Small intestine (tissue), 7 donors: ENCODE results near the gene IGSF3. TPM values are rescaled to one million over a fixed set of nuclear protein-coding genes. Genes with fewer than 3 reads are reported as not detected.

Experiments
- DNase-seq, 2 donors: peaks; one replicate each; pipeline versions ENCODE4 v3.0.0 to v3.0.0-alpha.2; 2013
- FAIRE-seq: peaks from 2 replicates; lab custom pipeline; 2012; peaks lifted over from hg19 to GRCh38; lab: Jason Lieb, UNC
- H3K27ac ChIP-seq, 3 donors: one replicate each; pipeline ENCODE4 v1.5.1; 2013; ENCODE audit warnings: low read length in 2 of 3, mild to moderate bottlenecking in 2 of 3, control low read depth in 1 of 3, inconsistent platforms in 1 of 3, low read depth in 1 of 3, moderate library complexity in 1 of 3
- H3K27me3 ChIP-seq, 3 donors: one replicate each; pipeline ENCODE4 v1.6.1; 2013; ENCODE audit warnings: low read length in 3 of 3, inconsistent platforms in 1 of 3; ENCODE audit not compliant: control insufficient read depth in 3 of 3, insufficient read depth in 3 of 3
- H3K36me3 ChIP-seq, 3 donors: one replicate each; pipeline ENCODE4 v1.6.1; 2013; ENCODE audit warnings: low read length in 3 of 3, inconsistent platforms in 1 of 3, low read depth in 1 of 3, mild to moderate bottlenecking in 1 of 3, moderate library complexity in 1 of 3; ENCODE audit not compliant: control insufficient read depth in 3 of 3, insufficient read depth in 2 of 3
- H3K4me1 ChIP-seq, 3 donors: one replicate each; pipeline ENCODE4 v1.6.1; 2013; ENCODE audit warnings: low read length in 2 of 3, inconsistent platforms in 1 of 3, low read depth in 1 of 3, mild to moderate bottlenecking in 1 of 3, moderate library complexity in 1 of 3; ENCODE audit not compliant: control insufficient read depth in 3 of 3, insufficient read depth in 2 of 3
- H3K4me3 ChIP-seq, 3 donors: one replicate each; pipeline ENCODE4 v1.5.1; 2013; ENCODE audit warnings: low read length in 3 of 3, control low read depth in 1 of 3, inconsistent platforms in 1 of 3, low read depth in 1 of 3, mild to moderate bottlenecking in 1 of 3, moderate library complexity in 1 of 3
- H3K9me3 ChIP-seq, 2 donors: one replicate each; pipeline ENCODE4 v1.6.1; 2013; ENCODE audit warnings: low read depth in 1 of 2, low read length in 1 of 2; ENCODE audit not compliant: control insufficient read depth in 2 of 2, insufficient read depth in 1 of 2
- WGBS, 3 donors: extraction: QIAGEN DNeasy Blood & Tissue Kit; methylation state at CpG; one replicate each; pipeline ENCODE4 v1.1.7; 2013; 5-methylcytosine and 5-hydroxymethylcytosine counted together
- polyA plus RNA-seq, 4 donors: library from polyadenylated mRNA; stranded (reverse) in 3 of 4; unstranded in 1 of 4; fragments of 200-250 nt in 3 of 4; fragments of 120-200 nt in 1 of 4; gene quantifications; one replicate each; pipeline versions ENCODE4 v1.2.1 to v1.2.3, GENCODE V29; 2013
- donor health status: healthy with polysubstance abuse.
- donor health status: control.
- donor health status: control.
- donor health status: Bipolar disorder and iron deficiency.
- donor health status: healthy.

Gene IGSF3
- polyA plus RNA-seq, 4 donors, result 5.4 to 44.8 (median 7.0) TPM

DNA sequence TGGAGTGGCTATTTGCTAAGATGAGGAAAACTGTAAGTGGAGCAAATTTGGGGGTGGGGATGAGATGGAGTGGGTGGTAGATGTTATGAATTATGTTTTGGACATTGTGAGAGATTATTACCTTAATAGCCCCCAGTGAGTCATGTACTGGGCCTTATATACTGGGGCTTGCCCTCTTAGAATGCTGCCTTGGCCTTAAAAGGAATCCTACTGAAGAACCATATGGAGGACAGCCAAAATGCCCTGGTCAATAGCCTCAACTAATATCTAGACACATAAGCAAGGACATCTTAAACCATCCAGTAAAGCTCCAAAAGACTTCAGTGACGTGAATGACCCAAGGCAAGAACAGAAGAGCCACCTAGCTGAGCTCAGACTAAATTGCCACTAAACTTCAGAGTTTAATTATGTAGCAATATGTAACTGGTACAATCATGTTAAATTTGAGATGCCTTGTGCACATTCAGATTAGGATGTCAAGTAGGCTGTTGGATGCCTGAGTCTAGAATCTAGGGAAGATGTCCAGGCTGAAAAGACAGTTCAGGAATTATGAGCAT lies 13.9 kb upstream of the IGSF3 start:
- Histone ChIP-seq H3K27me3 (no peaks in the 10 kb centered on the region), H3K4me1 (no peaks in the 10 kb centered on the region), H3K36me3 (no peaks in the 10 kb centered on the region), H3K4me3 (no peak overlapping the region), H3K27ac (no peak overlapping the region), H3K9me3 (no peaks in the 10 kb centered on the region)
- no peak for FAIRE-seq
- DNase-seq, result no peak
- WGBS, 3 donors, result 96% methylated on average over 1 of the region's 1 CpG

DNA sequence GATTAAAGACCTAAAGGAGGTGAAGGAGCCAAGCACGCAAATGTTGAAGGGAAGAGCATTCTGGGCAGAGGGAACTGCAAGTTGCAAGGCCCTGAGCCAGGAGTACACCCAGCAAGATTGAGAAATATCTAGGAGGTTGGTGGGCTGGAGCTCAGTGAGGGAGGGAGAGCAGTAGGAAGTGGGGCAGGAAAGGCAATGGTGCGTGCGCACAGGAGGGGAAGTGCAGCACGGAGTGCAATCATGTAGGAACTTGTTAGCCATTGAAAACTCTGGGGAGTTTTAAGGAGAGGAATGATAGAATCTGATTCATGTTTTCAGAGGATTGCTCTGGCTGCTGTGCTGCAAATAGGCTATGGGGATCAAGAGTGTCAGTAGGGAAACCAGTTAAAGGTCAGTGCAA lies 13.2 kb upstream of the IGSF3 start:
- H3K27me3 ChIP-seq, result no peaks in the 10 kb centered on the region
- H3K4me1 ChIP-seq, result no peaks in the 10 kb centered on the region
- 74 to 91% (median 90%) methylated on average over 4 of the region's 4 CpGs for WGBS, 3 donors
- no peaks in the 10 kb centered on the region for H3K9me3 ChIP-seq
- H3K4me3 ChIP-seq, result no peak overlapping the region
- DNase-seq (no peak), FAIRE-seq (no peak)
- H3K27ac ChIP-seq, result no peak overlapping the region
- no peaks in the 10 kb centered on the region for H3K36me3 ChIP-seq

DNA sequence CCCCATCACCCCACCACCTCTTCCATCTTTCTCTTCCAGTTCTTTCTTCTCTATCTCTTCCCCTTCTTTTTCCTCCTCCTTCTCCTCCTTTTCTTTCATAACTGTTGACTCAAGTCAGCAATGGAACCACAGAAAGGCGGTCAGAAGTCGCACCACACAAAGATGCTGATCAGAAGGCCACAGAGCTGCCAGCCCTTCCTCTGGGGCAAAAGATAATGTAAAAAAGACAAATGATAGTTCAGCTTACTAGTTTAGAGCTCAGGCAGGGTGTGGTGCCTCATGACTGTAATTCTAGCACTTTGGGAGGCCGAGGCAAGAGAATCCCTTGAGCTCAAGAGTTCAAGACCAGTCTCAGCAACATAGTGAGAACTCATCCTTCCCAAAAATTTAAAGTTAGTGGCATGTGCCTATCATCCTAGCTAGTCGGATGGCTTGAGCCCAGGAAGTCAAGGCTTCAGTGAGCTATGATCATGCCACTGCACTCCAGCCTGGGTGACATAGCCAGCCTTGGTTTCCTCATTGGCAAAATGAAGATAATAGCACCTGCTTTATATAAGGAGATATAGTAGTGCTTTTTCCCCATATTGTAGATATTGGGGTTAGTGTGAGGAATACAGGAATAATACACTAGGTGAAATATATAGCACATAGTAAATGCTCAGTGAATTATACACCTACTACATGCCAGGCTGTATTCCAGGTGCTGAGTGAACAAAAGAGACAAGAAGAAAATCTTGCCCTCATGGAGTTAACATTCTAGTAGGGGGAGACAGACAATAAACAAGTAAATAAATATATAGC lies 12.5 kb upstream of the IGSF3 start:
- H3K4me3 ChIP-seq, result no peak overlapping the region

DNA sequence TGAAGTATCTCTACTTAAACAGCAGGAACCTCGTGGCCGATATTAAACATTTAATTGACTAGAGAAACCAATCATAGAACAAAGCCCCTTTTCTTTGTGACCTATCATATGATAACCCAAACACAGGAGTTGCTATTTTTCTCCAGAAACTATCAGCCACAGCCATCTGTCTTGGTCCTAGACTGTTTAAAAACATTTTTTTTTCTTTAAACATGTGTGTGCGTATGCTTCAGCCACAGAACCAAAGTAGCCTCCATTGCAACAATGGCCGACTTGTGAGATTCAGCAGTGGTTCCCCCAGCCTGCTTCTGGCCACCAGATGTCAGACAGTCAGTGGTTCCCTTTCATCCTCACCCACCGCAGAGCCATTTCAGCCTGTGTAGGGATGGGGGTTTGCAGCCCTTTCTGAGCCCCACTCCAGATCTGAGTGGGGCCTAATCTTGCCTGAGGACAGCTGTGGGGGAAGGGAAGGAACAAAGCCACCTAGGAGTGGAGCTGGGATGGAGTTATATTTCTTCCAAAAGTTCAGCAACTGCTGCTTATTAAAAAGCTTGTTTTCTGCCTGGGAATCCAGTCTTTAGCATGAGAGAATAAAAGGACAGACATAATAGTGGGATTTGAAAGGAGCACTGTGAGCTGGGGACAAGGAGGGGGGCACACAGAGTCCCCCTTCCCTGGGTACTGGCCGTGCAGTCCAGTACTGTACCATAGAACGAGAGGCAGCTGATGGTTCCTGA lies 11.7 kb upstream of the IGSF3 start:
- H3K4me1 ChIP-seq, result no peaks in the 10 kb centered on the region
- DNase-seq (no peak), FAIRE-seq (no peak)
- H3K27ac ChIP-seq, result no peak overlapping the region
- no peaks in the 10 kb centered on the region for H3K9me3 ChIP-seq
- WGBS, 3 donors, result 61 to 82% (median 76%) methylated on average over 6 to 7 of the region's 7 CpGs
- no peaks in the 10 kb centered on the region for H3K36me3 ChIP-seq
- no peak overlapping the region for H3K4me3 ChIP-seq
- H3K27me3 ChIP-seq, result no peaks in the 10 kb centered on the region

More for the DNA sequence above, 12.5 kb upstream of the IGSF3 start:
- Histone ChIP-seq H3K9me3 (no peaks in the 10 kb centered on the region), H3K27me3 (no peaks in the 10 kb centered on the region), H3K27ac (no peak overlapping the region), H3K36me3 (no peaks in the 10 kb centered on the region), H3K4me1 (no peaks in the 10 kb centered on the region)
- no peak for DNase-seq
- FAIRE-seq, result no peak
- WGBS, 3 donors, result 87 to 91% (median 88%) methylated on average over 4 of the region's 4 CpGs

DNA sequence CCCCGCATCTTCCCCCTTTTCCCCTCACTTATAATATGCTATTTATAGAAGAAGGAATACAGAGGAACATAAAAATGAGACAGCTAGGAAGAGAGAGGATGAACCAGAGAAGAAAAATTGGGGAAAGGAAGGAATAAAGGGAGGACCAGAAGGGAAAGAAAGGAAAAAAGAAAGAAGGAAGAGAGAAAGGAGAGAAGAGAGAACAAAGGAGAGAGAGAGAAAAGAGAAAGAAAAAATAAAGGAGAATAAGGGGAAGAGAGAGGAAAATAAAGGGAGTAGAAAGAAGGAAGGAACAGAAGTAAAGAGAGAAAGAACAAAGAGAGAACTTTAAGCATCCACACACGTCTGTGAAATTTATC lies 11.2 kb upstream of the IGSF3 start:
- no peak overlapping the region for H3K27ac ChIP-seq
- H3K4me1 ChIP-seq, result no peaks in the 10 kb centered on the region
- FAIRE-seq (no peak), DNase-seq (no peak)
- H3K36me3 ChIP-seq, result no peaks in the 10 kb centered on the region
- 65 to 67% (median 65%) methylated on average over 2 of the region's 2 CpGs for WGBS, 3 donors
- H3K27me3 ChIP-seq, result no peaks in the 10 kb centered on the region
- no peaks in the 10 kb centered on the region for H3K9me3 ChIP-seq
- no peak overlapping the region for H3K4me3 ChIP-seq

DNA sequence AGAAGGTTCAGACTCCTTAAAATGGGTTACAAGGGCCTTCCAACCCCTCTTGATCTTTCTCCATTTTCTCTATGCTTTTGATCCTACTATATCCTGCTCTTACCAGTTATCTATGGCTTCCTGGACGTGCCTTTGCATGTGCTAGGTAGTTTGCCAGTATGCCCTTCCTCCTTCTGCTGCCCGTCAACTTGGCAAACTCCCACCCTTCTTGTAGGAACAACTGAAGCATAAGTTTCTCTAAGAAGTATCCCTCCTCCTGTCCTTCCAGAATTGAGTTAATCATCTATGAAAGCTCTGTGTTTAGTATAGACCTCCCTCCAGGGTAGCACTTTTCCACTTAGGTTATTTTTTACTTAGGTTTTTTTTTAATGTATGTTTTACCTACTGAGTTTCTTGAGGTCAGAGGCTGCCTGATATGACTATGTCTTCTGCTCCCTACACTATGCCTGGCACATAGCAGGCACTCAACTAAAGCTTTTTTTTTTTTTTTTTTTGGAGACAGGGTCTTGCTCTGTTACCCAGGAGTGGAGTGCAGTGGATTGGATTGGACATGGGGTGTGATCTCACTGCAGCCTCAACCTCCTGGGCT lies 10.0 kb upstream of the IGSF3 start:
- DNase-seq (no peak), FAIRE-seq (no peak)
- Histone ChIP-seq H3K4me3 (no peak overlapping the region), H3K9me3 (no peaks in the 10 kb centered on the region), H3K4me1 (peaks cover 0 to 2% (median 0%) of the 10 kb centered on the region in 3 donors), H3K27me3 (no peaks in the 10 kb centered on the region), H3K36me3 (no peaks in the 10 kb centered on the region), H3K27ac (no peak overlapping the region)
- 65 to 76% (median 76%) methylated on average over 2 of the region's 2 CpGs for WGBS, 3 donors

DNA sequence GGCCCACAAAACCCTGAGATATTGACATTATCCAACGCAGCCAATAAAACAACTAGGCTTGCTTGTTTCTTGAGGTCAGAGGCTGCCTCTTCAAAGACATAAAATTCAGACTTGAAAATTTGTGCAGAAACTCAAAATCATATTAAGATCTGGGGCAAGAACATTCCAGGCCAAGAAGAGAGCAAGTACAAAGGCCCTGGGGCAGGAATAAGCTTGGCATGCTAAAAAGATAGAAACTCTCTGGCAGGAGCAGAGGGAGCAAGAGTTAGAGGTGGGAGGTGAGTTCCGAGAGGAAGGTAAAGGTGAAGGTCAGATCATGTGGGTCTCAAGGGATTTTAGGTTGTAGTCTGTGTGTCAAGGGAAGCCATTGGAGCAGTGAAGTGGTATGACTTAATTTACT lies 8.8 kb upstream of the IGSF3 start:
- Histone ChIP-seq H3K36me3 (no peaks in the 10 kb centered on the region), H3K27ac (no peak overlapping the region), H3K9me3 (no peaks in the 10 kb centered on the region), H3K4me1 (peaks cover 0 to 2% (median 0%) of the 10 kb centered on the region in 3 donors), H3K4me3 (no peak overlapping the region), H3K27me3 (no peaks in the 10 kb centered on the region)
- WGBS, 3 donors, result 93 to 98% (median 95%) methylated on average over 2 of the region's 2 CpGs
- DNase-seq (no peak), FAIRE-seq (no peak)

DNA sequence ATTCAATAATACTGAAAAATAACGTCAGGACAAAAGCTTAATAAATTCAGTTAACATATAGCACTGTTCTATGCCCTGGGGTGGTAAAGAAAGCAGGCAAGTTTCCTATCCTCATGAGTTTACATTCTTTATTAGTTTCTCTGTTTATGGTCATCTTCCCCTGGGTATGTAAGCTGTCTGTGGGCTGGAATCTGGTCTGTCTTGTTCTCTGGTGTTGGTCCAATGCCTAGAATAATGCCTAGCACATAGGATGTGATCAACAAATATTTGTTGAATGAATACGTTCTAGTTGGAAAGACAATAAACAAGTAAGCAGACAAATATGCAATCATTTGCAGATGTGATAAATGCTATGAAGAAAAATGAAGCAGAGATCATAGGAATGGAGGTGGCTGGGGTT lies 7.2 kb upstream of the IGSF3 start:
- WGBS, 3 donors, result 62 to 77% (median 72%) methylated on average over 2 of the region's 2 CpGs
- Histone ChIP-seq H3K27ac (no peak overlapping the region), H3K4me1 (peaks cover 0 to 2% (median 0%) of the 10 kb centered on the region in 3 donors), H3K27me3 (no peaks in the 10 kb centered on the region), H3K9me3 (no peaks in the 10 kb centered on the region), H3K36me3 (no peaks in the 10 kb centered on the region), H3K4me3 (no peak overlapping the region)
- DNase-seq (no peak), FAIRE-seq (no peak)
